ENCODE data around the gene BFSP2.

- TF ChIP-seq CTCF (IDR thresholded peaks at IDR 0.05; ENCODE audit: low read depth, low read length) (no peak), EZH2phosphoT487 (IDR thresholded peaks at IDR 0.05; ENCODE audit: low read depth) (no peak)
These were observed 16.7 kb upstream of the BFSP2 start for GRCh38 chr3:133383175-133383574.

All from OCI-LY3 (cell line).